Mononuclear cell (primary cell): ENCODE data around the gene PARP15. TPM values are rescaled to one million over a fixed set of nuclear protein-coding genes. Genes with fewer than 3 reads are reported as not detected.
A peak's percentile ranks its signal among the peaks of the same experiment; 100 is the strongest.
"Not testable (repeated sequence)": the region's sequence is repeated elsewhere in the genome, so short reads cannot be mapped to it uniquely, and the experiment has no call there.

Source experiments
- H3K27me3 ChIP-seq: 2 replicates; pipeline ENCODE4 v1.6.0; 2011; ENCODE audit warnings: low read length, control low read depth; ENCODE audit not compliant: insufficient read depth
- H3K4me1 ChIP-seq: 2 replicates; pipeline ENCODE4 v1.5.1; 2011; ENCODE audit warnings: mild to moderate bottlenecking, low read length, control low read depth; ENCODE audit not compliant: insufficient read depth
- H3K4me3 ChIP-seq: 2 replicates; pipeline ENCODE4 v1.5.1; 2011; ENCODE audit warnings: mild to moderate bottlenecking, low read length, moderate library complexity
- H3K9me3 ChIP-seq: 2 replicates; pipeline ENCODE4 v1.5.1; 2011; ENCODE audit warnings: low read depth, mild to moderate bottlenecking, control low read depth, low read length
- total RNA-seq: library from RNA; depleted of rRNA; stranded (reverse); fragments of >200 nt; gene quantifications from one replicate; pipeline ENCODE4 v1.2.3, GENCODE V29; 2012

The PARP15 gene
- total RNA-seq, 1 donor, result 44.4 TPM

DNA sequence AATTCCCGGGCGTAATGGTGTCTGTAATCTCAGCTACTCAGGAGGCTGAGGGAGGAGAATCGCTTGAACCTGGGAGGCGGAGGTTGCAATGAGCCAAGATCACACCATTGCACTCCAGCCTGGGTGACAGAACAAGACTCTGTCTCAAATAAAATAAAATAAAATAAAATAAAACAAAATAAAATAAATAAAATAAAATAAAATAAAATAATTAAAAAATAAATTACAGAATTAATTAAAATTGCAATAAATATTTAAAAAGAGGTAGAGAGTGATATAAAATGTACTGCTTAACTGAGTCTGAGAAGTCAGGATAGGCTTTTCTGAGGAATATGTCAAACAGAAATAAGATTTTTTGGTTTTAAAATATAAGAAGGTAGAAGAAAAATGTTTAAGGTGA, 80.9 kb downstream of the PARP15 start:
- H3K4me1 ChIP-seq, H3K9me3 ChIP-seq: not testable (repeated sequence)

GRCh38 chr3:122660297-122660974, 83.0 kb downstream of the PARP15 start:
- Histone ChIP-seq H3K9me3 (no peaks in the 10 kb centered on the region), H3K4me1 (peaks cover 8% of the 10 kb centered on the region), H3K27me3 (no peaks in the 10 kb centered on the region), H3K4me3 (no peak overlapping the region)

More for the DNA sequence above, 80.9 kb downstream of the PARP15 start:
- not testable (repeated sequence) for H3K27me3 ChIP-seq, H3K4me3 ChIP-seq

DNA sequence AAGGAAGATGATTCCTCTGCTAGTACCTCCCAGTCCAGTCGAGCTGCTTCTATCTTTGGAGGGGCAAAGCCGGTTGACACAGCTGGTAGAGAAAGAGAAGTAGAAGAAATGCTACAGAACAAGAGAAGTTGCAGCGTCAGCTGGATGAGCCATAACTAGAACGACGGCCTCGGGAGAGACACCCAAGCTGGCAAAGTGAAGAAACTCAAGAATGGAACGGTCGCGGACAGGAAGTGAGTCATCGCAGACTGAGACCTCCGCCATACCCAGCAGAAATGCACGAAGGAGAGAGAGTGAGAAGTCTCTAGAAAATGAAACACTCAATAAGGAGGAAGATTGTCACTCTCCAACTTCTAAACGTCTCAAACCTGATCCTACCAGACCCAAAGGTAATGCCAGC, 84.2 kb downstream of the PARP15 start:
- Histone ChIP-seq H3K9me3 (no peaks in the 10 kb centered on the region), H3K4me1 (peaks cover 8% of the 10 kb centered on the region), H3K27me3 (no peaks in the 10 kb centered on the region), H3K4me3 (no peak overlapping the region)

GRCh38 chr3:122662505-122662904, 85.1 kb downstream of the PARP15 start:
- Histone ChIP-seq H3K9me3 (no peaks in the 10 kb centered on the region), H3K4me1 (peaks cover 8% of the 10 kb centered on the region), H3K4me3 (no peak overlapping the region), H3K27me3 (no peaks in the 10 kb centered on the region)

DNA sequence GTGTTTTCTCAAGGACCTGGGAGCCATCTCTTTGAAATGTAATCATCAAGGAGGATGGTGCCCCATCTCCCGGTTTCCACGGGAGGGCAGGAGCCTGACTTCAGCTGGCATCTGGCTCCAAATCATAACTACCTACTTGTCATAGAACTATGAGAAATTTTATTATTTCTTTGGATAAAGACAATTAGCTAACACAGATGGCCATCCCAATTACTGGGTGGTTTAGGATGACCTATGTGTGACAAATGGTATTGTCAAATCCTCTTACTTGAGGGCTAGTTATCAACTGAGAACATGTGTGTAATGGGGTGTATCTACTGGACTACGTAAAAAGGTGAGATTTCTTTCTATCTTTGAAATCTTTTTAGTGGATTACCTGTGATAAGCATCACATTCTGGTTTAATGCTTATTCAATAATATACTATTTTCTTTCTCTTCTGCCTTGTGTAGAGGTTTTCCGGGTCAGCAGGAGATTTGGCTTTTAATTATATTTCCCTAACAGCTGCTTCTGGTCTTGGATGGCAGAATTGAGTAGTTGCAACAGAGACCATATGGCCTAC, 87.9 kb downstream of the PARP15 start:
- H3K4me3 ChIP-seq, result no peak overlapping the region
- peaks cover 5% of the 10 kb centered on the region for H3K4me1 ChIP-seq
- H3K27me3 ChIP-seq, result no peaks in the 10 kb centered on the region
- H3K9me3 ChIP-seq, result no peaks in the 10 kb centered on the region

DNA sequence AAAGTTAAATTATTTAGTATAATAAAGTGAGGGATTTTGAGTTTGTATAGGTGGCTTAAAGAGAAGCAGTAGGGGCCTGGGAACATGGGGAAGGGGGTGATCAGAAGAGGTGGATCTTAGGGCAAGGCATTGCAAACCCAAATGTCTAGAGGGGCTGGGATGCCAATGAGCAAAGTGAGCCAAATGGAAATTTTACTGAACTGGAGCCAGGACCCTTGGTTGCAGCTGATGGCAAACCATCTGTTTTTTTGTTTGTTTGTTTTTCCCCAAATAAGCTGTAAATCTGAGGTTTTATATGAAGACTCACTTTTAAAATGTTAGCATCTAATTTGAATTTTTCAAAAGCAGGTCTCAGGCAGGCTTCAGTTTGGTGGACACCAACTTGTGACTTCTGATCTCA, 88.4 kb downstream of the PARP15 start:
- Histone ChIP-seq H3K4me3 (no peak overlapping the region), H3K9me3 (no peaks in the 10 kb centered on the region), H3K4me1 (peaks cover 5% of the 10 kb centered on the region), H3K27me3 (no peaks in the 10 kb centered on the region)

DNA sequence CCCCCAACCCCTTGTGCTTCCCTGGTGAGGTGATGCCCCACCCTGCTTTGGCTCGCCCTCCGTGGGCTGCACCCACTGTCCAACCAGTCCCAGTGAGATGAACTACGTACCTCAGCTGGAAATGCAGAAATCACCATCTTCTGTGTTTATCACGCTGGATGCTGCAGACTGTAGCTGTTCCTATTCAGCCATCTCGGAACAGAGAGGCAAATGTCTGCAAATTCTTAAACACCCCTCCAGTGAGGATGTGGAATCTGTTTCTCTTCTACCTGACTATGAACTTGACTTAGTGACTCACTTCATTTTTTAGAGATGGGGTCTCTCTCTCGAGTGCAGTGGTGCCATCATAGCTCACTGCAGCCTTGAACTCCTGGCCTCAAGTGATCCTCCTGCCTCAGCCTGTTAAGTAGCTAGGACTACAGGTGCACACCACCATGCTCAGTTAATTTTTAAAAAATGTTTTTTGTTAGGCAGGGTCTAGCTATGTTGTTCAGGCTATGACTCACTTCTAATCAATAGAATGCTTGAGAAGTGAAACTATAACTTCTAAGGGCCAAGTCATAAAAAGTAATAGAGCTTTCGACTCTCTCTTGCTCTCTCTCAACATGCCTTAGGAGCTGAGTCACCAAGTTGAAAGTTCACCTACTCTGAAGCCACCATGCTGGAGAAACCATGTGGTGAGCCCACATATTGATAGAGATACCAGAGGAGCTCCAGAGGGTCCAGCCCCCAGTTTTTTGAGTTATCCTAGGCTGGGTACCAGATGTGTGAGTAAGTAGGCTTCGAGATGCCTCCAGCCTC, 91.7 kb downstream of the PARP15 start:
- H3K4me1 ChIP-seq, result no peaks in the 10 kb centered on the region
- H3K27me3 ChIP-seq, result no peaks in the 10 kb centered on the region
- no peak overlapping the region for H3K4me3 ChIP-seq
- H3K9me3 ChIP-seq, result no peaks in the 10 kb centered on the region

DNA sequence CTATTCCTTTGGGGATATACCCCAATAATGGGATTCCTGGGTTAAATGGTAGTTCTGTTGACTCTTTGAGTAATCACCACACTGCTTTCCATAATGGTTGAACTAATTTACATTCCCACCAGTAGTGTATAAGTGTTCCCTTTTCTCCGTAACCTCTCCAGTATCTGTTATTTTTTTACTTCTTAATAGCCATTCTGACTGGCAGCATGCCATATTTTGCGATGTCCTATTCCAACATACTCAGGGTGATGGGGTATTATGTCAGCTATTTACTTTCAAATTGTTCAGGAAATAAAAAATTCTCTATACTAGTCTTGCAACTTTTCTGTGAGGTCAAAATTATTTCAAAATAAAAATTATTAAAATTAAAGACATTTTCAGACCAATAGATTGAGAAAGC, 94.1 kb downstream of the PARP15 start:
- Histone ChIP-seq H3K4me1 (no peaks in the 10 kb centered on the region), H3K27me3 (no peaks in the 10 kb centered on the region), H3K4me3 (no peak overlapping the region), H3K9me3 (no peaks in the 10 kb centered on the region)

GRCh38 chr3:122674339-122674738, 96.9 kb downstream of the PARP15 start:
- Histone ChIP-seq H3K4me3 (no peak overlapping the region), H3K4me1 (peaks cover 13% of the 10 kb centered on the region), H3K27me3 (no peaks in the 10 kb centered on the region), H3K9me3 (no peaks in the 10 kb centered on the region)

GRCh38 chr3:122676759-122677158, 99.3 kb downstream of the PARP15 start:
- H3K27me3 ChIP-seq, result no peaks in the 10 kb centered on the region
- no peak overlapping the region for H3K4me3 ChIP-seq
- no peaks in the 10 kb centered on the region for H3K9me3 ChIP-seq
- peaks cover 28% of the 10 kb centered on the region for H3K4me1 ChIP-seq

DNA sequence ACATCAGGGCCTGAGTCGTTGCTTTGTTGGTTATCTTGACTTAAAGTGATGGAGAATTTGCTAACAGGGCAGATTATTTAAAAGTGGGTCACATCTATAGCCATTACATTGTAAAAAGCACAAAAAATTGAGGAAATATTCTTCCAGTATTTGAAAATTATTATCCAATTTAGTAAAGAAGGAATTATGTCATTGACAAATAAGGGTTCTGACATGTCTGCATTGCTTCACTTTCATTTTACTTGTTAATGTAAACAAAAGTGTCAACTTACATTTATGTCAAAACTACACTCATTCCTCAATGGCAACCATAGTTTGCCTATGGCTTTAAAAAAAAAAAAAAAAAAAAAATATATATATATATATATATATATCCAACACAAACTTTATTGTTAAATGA, 99.8 kb downstream of the PARP15 start:
- Histone ChIP-seq H3K9me3 (no peaks in the 10 kb centered on the region), H3K27me3 (no peaks in the 10 kb centered on the region), H3K4me3 (no peak overlapping the region), H3K4me1 (peaks cover 33% of the 10 kb centered on the region)

DNA sequence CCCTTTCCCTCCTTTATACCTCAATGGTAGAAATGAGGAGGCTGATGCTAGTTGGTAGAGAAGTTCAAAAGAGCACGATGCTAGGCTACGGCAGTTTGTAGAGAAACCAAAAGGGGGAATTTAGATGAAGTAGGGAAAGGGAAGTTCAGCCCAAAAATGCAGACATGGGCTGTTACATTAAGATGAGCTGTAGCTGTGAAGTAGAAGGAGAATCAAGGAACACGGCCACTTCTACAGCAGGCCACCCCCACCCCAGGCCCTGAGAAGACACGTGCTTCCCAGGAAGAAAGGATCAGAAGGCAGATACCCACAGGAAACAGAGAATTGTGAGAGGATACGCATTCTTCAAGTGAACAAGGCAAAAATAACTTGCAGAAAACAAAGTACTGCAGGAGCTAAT, 101.1 kb downstream of the PARP15 start:
- no peaks in the 10 kb centered on the region for H3K9me3 ChIP-seq
- H3K4me1 ChIP-seq, result peaks cover 46% of the 10 kb centered on the region
- no peaks in the 10 kb centered on the region for H3K27me3 ChIP-seq
- no peak overlapping the region for H3K4me3 ChIP-seq

- Histone ChIP-seq H3K9me3 (no peaks in the 10 kb centered on the region), H3K4me3 (peak overlapping the region; percentile 3), H3K4me1 (peaks cover 53% of the 10 kb centered on the region), H3K27me3 (no peaks in the 10 kb centered on the region)
These were observed 101.8 kb downstream of the PARP15 start for GRCh38 chr3:122679085-122679881.

GRCh38 chr3:122679882-122680474, 102.5 kb downstream of the PARP15 start:
- Histone ChIP-seq H3K4me3 (peak overlapping the region; percentile 75), H3K27me3 (no peaks in the 10 kb centered on the region), H3K9me3 (no peaks in the 10 kb centered on the region), H3K4me1 (peaks cover 53% of the 10 kb centered on the region)
